AG09319 (cell line): Measurements from ENCODE around the gene USP48.

ENCODE experiments used
- DNase-seq: peaks from one replicate; pipeline ENCODE4 v3.0.0-alpha.2; 2010; ENCODE audit warnings: low read depth; ENCODE audit errors: extremely low read depth
- TF ChIP-seq, protein P1 (sequence below): IDR thresholded peaks from 2 replicates; pipeline ENCODE4 v1.5.1; 2011; ENCODE audit warnings: low read depth, mild to moderate bottlenecking, inconsistent platforms, low read length, moderate library complexity

The USP48 gene

DNA sequence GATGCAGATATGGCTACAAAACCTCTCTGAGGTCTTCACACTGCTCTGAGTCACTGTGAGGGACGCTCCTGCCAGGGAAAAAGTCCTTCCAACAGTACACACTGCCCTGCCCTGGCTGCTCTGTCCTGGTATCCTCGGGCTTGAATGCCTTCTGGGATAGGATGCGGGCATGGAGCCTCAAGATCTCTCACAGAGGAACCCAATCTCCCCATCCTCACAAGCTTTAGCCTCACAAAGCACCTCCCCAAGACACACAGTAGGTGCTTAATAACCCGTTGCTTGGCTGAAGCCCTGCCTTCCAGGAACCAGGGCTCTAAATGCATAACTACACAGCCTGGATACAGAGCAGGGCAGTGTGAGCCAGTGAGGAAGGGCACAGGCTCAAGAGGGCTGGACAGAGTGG lies 123.0 kb downstream of the USP48 start:
- DNase-seq: no peak
- TF ChIP-seq, protein P1, sequence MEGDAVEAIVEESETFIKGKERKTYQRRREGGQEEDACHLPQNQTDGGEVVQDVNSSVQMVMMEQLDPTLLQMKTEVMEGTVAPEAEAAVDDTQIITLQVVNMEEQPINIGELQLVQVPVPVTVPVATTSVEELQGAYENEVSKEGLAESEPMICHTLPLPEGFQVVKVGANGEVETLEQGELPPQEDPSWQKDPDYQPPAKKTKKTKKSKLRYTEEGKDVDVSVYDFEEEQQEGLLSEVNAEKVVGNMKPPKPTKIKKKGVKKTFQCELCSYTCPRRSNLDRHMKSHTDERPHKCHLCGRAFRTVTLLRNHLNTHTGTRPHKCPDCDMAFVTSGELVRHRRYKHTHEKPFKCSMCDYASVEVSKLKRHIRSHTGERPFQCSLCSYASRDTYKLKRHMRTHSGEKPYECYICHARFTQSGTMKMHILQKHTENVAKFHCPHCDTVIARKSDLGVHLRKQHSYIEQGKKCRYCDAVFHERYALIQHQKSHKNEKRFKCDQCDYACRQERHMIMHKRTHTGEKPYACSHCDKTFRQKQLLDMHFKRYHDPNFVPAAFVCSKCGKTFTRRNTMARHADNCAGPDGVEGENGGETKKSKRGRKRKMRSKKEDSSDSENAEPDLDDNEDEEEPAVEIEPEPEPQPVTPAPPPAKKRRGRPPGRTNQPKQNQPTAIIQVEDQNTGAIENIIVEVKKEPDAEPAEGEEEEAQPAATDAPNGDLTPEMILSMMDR: no peak

DNA sequence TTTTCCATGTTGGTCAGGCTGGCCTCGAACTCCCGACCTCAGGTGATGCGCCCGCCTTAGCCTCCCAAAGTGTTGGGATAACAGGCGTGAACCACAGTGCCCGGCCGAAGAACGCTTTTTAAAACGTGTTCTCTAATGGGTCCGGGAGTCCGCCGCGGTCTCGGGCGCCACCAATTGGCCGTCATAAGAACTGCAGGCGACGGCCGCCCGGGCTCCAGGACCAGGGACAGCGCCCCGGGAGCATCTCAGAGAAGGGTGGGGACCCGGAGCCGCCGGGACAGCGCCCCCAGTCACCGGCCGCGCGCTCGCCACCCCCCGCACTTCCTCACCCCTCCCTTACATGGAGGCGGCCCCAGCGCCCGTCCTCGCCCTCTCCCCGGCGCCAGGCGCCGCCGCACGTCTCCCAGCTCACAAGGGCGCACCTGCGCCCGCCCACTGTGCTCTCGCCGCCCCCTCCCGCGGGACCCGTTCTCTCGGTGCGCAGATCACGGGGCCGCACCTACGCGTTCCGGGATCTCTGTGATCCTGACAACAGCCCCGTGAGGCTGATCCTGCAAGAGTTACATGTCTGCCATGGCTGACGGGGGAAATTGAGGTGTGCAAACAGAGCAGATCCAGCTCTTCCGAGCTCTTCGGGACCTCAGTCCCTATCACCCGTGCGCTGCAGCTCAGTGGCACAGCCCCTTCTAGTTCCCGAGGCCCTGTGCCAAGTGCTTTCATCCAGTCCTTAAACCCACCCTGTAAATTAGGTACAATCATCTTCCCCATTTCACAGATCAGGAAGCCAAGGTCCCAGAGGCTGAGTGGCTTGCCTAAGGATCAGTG lies 123.6 kb downstream of the USP48 start:
- DNase-seq: peak; percentile 10
- TF ChIP-seq, protein P1: peak; percentile 89

DNA sequence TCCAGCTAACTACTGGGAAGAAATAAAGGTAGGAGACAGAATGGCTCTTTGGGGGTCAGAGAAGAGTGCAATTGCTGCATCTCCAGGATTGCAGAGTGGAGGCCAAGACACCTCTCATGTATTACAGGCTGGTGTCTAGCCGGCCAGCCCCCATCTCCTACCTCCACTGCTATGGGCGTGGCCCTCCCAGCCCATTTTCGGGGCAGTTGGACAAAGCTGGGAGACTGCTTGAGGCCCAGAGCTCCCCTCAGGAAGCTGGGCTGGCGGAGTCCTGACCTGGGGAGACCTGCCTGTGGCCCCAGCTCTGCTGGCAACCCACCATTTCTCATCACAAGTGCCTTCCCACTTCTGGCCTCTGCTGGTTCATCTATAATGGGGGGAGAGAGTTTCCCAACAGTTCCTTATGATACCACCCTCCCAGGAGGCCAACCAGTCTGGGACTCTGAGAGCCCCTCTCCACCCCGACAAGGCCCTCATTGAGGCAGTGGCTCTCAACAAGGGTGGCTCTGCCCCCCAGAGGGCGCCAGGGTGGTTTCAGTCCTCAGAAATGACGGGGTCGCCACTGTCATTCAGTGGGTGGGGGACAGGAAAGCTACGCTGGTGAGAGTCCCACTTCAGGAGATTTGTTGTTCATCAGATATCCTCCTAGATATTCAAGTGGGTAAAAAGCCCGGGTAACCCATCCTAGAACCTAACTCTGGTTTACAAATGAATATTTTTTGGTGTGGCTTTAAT lies 125.3 kb downstream of the USP48 start:
- DNase-seq: no peak
- TF ChIP-seq, protein P1: no peak

DNA sequence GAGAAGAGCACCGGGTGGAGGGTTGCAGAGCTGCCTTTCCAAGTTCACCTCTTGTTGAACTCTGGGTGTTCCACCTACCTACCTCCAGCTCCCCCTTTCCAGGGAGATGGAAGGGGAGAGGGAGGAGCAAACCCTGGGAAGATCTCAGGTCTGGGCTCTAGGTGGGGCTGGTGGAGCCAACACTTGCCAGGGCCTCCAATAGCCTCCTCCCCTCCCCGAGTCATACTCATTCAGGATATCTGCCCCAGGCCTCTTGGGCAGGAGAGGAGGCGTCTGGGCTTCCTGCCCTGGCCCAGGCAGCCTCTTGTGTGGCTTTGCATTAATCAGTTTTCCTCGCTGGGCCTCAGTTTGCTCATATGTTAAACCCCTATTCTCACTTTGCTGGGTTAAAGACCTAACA lies 127.2 kb downstream of the USP48 start:
- DNase-seq: no peak
- TF ChIP-seq, protein P1: no peak

DNA sequence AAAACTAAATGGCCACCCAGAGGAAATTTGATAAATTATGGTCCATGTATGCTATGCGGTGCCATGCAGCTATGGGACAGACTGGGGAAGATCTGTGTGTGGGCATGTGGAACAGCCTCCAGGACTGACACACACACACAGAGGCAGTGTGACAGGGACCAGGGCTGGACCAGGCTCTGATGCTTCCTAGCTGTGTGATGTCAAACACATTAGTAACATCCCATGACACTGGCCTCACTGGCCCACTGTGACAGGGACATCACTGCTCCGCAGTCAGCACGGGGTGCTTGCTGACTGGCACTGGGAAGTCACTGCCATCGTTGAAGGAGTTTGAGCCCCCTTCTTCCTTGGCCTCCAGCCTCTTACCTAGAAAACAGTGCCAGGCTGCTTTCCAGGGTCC lies 127.7 kb downstream of the USP48 start:
- DNase-seq: no peak
- TF ChIP-seq, protein P1: no peak

DNA sequence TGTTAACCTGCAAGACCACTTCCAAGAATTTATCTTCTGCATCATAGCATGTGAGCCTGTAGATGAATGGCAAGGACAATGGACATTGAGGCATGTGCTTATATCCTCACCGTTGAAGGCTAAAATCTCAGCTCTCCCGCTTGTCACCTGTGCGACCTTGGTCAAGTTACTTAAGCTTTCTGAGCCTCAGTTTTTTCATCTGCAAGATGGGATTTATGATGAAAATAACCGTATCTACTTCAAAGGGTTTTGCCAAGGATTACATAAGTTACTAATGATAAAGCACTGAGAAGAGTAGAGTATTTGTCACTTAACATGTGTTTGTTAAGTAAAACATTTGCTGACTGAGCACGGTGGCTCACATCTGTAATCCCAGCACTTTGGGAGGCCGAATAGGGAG lies 128.7 kb downstream of the USP48 start:
- DNase-seq: no peak
- TF ChIP-seq, protein P1: no peak

DNA sequence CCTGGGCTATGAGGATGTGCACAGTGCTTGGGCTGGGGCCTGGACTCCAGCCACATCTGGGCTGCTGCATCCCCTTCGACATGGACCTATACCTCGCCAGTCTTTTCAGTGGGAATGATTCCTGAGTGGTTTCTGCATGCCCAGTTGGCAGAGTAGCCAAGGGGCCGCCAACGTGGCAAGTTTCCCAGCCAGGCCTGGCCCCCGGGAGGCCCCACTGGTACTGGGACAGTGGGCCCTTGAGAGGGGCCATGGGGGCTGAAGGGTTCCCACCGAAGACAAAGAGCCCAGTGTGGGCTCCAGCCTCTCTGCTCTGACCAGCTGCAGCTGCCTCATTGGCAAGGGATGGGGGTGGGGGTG lies 129.2 kb downstream of the USP48 start:
- DNase-seq: no peak
- TF ChIP-seq, protein P1: no peak
